GM12874 (cell line): ENCODE data around the gene CCBE1.

Experiments used
- TF ChIP-seq, protein P1 (sequence below): IDR thresholded peaks from 2 replicates; pipeline ENCODE4 v1.5.1; 2011; ENCODE audit warnings: low read depth, mild to moderate bottlenecking, control low read depth, low read length, moderate library complexity; ENCODE audit not compliant: insufficient read depth

Gene CCBE1

DNA sequence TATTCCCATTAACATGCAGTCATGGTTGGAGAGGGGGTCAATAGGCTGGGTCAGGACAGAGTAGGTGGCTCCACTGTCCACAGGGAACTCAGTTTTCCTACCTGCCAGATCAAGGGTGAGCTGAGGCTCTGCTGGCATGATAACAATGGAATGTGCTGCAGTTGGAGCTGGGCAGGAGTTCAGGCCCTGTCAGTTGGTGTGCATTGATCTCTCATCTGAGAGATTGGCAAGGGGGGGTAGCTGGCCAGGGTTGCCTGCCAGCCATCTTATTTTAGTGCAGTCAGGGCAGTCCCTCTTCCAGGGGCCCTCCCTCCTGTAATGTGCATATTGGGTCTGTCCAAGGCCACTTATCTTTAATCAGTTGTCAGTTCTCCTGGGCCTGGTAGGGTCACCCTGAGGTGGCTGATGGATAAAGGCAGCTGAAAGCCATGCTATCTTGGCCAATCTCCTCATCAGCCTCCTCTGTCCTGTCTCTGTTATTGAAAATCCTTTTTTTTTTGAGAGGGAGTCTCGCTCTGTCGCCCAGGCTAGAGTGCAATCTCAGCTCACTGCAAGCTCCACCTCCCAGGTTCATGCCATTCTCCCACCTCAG, 38.1 kb upstream of the CCBE1 start:
- TF ChIP-seq, protein P1, sequence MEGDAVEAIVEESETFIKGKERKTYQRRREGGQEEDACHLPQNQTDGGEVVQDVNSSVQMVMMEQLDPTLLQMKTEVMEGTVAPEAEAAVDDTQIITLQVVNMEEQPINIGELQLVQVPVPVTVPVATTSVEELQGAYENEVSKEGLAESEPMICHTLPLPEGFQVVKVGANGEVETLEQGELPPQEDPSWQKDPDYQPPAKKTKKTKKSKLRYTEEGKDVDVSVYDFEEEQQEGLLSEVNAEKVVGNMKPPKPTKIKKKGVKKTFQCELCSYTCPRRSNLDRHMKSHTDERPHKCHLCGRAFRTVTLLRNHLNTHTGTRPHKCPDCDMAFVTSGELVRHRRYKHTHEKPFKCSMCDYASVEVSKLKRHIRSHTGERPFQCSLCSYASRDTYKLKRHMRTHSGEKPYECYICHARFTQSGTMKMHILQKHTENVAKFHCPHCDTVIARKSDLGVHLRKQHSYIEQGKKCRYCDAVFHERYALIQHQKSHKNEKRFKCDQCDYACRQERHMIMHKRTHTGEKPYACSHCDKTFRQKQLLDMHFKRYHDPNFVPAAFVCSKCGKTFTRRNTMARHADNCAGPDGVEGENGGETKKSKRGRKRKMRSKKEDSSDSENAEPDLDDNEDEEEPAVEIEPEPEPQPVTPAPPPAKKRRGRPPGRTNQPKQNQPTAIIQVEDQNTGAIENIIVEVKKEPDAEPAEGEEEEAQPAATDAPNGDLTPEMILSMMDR: no peak

- TF ChIP-seq, protein P1: no peak
Measured at GRCh38 chr18:59733421-59733820, 36.2 kb upstream of the CCBE1 start.

GRCh38 chr18:59730896-59731295, 33.7 kb upstream of the CCBE1 start:
- TF ChIP-seq, protein P1: no peak

DNA sequence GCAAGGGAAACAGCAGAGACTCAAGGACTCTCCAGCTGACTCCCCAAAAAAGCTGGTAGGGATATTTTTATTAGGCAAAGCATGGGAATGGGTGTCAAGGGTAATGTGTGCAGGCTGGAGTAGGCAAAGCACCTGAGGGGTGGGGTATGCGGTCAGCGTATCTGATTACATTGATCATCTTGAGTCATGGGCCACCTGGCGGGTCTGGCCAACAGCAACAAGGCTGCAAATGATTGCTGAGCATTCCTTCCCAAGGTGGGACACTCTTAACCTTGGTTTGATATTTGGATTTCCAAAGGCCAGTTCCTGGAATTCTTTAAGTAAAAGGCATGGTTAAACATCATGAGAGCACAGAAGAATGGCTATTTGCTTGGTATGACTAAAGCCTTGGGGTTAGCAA, 32.6 kb upstream of the CCBE1 start:
- TF ChIP-seq, protein P1: no peak

DNA sequence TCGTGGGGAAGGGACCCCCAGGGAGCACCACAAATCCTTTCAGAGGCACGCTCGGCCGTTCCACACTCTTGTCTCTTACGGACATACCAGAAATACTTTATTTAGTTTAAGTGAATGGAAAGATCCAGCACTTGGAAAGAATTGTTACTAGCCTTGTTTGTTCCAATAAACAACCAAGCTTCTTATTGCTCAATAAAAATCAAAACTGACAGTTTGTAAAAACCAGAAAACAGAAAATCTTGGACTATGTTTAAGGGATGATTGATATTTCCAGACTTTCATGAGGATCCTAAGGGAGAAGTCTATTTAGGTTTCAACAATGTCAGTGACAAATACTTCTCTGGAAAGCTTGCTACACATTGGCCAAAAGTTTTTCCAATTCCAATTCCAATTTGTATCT, 31.6 kb upstream of the CCBE1 start:
- TF ChIP-seq, protein P1: no peak

DNA sequence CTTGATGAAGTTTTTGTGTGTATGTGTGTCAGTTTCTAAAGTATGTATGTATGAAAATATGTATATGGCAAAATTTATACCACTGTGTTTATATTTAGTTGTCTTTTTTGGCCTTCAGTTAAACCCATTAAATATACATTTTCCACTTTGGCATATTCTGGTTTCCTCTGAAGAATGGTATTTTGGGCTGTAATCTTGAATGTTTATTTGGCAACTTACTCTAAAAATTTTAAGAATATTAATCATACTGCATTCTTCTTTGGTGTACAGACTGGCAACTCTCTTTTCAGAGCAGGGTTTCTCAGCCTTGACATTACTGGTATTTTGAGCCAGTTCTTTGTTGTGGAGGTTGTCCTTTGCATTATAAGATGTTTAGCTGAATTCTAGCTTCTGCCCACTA, 27.9 kb upstream of the CCBE1 start:
- TF ChIP-seq, protein P1: no peak

DNA sequence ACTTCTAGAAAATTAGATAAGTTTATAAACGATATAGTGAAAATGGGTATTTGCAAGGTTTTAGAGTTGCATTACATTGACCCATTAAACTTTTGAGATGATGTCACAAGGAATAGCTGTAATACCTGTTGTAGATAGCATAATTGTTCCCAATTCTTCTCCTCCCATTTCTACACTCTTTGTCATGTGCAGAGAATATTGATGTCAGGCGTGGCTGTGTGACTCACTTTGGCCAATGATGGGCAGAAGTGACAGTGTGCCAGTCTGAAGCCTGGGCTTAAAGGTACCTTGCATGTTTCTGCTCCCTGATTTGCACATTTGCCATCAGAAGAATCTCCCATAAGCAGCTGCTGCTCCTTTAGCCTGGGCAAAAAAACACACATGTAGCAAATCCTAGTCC, 26.9 kb upstream of the CCBE1 start:
- TF ChIP-seq, protein P1: no peak

GRCh38 chr18:59721931-59722330, 24.7 kb upstream of the CCBE1 start:
- TF ChIP-seq, protein P1: no peak
